Adrenal gland (tissue), 5 donors: ENCODE data around the gene TLL1.

Experiments
- POLR2A ChIP-seq, 2 donors: fragments of 450-650 bp; IDR thresholded peaks; one replicate each; pipeline ENCODE4 v1.6.1; 2017; ENCODE audit warnings: antibody characterized with exemption in 2 of 2, mild to moderate bottlenecking in 2 of 2, moderate library complexity in 1 of 2
- TF ChIP-seq, protein P1 (sequence below), 6 experiments: fragments of 450-650 bp in 4 of 6; fragments of 200-600 bp in 2 of 6; sonication (generic) in 1 of 6; IDR thresholded peaks; 1 replicate in 5 of 6; 2 replicates in 1 of 6; pipeline versions ENCODE4 v1.5.1 to v1.8.0; 2016 to 2021; ENCODE audit warnings: antibody characterized with exemption in 6 of 6, mild to moderate bottlenecking in 2 of 6, moderate library complexity in 1 of 6
- donor health status: DM: no; HTN: no; CAD: no.

DNA sequence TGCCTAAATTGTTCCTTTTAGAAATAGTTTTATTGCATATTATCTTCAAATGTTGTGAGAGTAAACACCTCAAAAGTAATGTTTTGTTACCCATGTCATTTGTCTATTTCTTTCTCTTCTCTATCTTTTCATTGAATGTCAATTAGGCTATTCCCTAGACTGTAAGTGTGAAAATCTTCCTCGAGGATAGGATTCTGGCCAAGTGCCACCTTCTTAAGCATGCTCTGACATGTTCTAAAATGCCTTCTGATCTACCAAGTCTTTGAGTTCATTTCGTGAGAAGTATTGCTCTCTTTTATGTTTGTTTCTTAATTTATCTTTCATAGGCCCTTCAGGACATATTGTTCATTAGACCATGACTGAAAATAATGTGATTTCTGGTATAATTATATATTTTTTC lies 44.1 kb upstream of the TLL1 start:
- TF ChIP-seq, protein P1, sequence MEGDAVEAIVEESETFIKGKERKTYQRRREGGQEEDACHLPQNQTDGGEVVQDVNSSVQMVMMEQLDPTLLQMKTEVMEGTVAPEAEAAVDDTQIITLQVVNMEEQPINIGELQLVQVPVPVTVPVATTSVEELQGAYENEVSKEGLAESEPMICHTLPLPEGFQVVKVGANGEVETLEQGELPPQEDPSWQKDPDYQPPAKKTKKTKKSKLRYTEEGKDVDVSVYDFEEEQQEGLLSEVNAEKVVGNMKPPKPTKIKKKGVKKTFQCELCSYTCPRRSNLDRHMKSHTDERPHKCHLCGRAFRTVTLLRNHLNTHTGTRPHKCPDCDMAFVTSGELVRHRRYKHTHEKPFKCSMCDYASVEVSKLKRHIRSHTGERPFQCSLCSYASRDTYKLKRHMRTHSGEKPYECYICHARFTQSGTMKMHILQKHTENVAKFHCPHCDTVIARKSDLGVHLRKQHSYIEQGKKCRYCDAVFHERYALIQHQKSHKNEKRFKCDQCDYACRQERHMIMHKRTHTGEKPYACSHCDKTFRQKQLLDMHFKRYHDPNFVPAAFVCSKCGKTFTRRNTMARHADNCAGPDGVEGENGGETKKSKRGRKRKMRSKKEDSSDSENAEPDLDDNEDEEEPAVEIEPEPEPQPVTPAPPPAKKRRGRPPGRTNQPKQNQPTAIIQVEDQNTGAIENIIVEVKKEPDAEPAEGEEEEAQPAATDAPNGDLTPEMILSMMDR (IDR thresholded peaks at IDR 0.05): no peak
- TF ChIP-seq POLR2A (IDR thresholded peaks at IDR 0.05): no peak
